ENCODE data around the gene SELENBP1. TPM values are rescaled to one million over a fixed set of nuclear protein-coding genes. Genes with fewer than 3 reads are reported as not detected.

SELENBP1 gene
- total and polyA plus RNA-seq, 2 experiments from 2014 or later, result 43.6 to 73.5 TPM

GRCh38 chr1:151336556-151336955 is 35.9 kb downstream of the SELENBP1 start:
- no peak for TF ChIP-seq CTCF (IDR thresholded peaks at IDR 0.05; ENCODE audit: low read depth, low read length)
- H3K4me1 ChIP-seq (ENCODE audit: low read depth), result no peaks in the 10 kb centered on the region

GRCh38 chr1:151334822-151335221 is 37.7 kb downstream of the SELENBP1 start:
- no peak for DNase-seq (ENCODE audit: low read depth in 1 of 2, low spot score in 1 of 2)
- H3K9me3 ChIP-seq (ENCODE audit: low read depth), result no peaks in the 10 kb centered on the region
- no peaks in the 10 kb centered on the region for H3K4me1 ChIP-seq (ENCODE audit: low read depth)
- H3K4me3 ChIP-seq, result no peak overlapping the region
- no peak overlapping the region for H3K27ac ChIP-seq
- TF ChIP-seq CTCF (IDR thresholded peaks at IDR 0.05; ENCODE audit: low read depth, low read length), result no peak
- H3K36me3 ChIP-seq, result no peaks in the 10 kb centered on the region
- H3K27me3 ChIP-seq, result no peaks in the 10 kb centered on the region

More at GRCh38 chr1:151336556-151336955, 35.9 kb downstream of the SELENBP1 start:
- Histone ChIP-seq H3K4me3 (no peak overlapping the region), H3K9me3 (ENCODE audit: low read depth) (no peaks in the 10 kb centered on the region), H3K27ac (no peak overlapping the region), H3K27me3 (no peaks in the 10 kb centered on the region), H3K36me3 (no peaks in the 10 kb centered on the region)
- no peak for DNase-seq (ENCODE audit: low read depth in 1 of 2, low spot score in 1 of 2)

GRCh38 chr1:151327903-151328674 is 44.4 kb downstream of the SELENBP1 start:
- Histone ChIP-seq H3K27me3 (no peaks in the 10 kb centered on the region), H3K4me3 (peak overlapping the region; percentile 97), H3K36me3 (no peaks in the 10 kb centered on the region), H3K27ac (peak overlapping the region; percentile 99), H3K9me3 (ENCODE audit: low read depth) (no peaks in the 10 kb centered on the region), H3K4me1 (ENCODE audit: low read depth) (peaks cover 14% of the 10 kb centered on the region)
- no peak for TF ChIP-seq CTCF (IDR thresholded peaks at IDR 0.05; ENCODE audit: low read depth, low read length)
- no peak for DNase-seq (ENCODE audit: low read depth in 1 of 2, low spot score in 1 of 2)

- Histone ChIP-seq H3K4me3 (peak within 1 kb of the TSS; percentile 97), H3K27me3 (no peaks in the 10 kb centered on the region), H3K36me3 (no peaks in the 10 kb centered on the region), H3K9me3 (ENCODE audit: low read depth) (no peaks in the 10 kb centered on the region), H3K27ac (peak within 1 kb of the TSS; percentile 99), H3K4me1 (ENCODE audit: low read depth) (peaks cover 14% of the 10 kb centered on the region)
- DNase-seq (ENCODE audit: low read depth in 1 of 2, low spot score in 1 of 2), result peak; percentile 98 to 99
- TF ChIP-seq CTCF (IDR thresholded peaks at IDR 0.05; ENCODE audit: low read depth, low read length), result no peak
Observed at GRCh38 chr1:151327223-151327902, 45.1 kb downstream of the SELENBP1 start, which contains the start of gene PI4KB. Gene PI4KB (minus strand): TSS chr1:151327416. CDS start chr1:151316481, 10,935 bp downstream.

- no peaks in the 10 kb centered on the region for H3K27me3 ChIP-seq
- H3K4me3 ChIP-seq, result peak overlapping the region; percentile 97
- TF ChIP-seq CTCF (IDR thresholded peaks at IDR 0.05; ENCODE audit: low read depth, low read length), result no peak
- H3K27ac ChIP-seq, result peak overlapping the region; percentile 99
- no peaks in the 10 kb centered on the region for H3K36me3 ChIP-seq
- peaks cover 14% of the 10 kb centered on the region for H3K4me1 ChIP-seq (ENCODE audit: low read depth)
- DNase-seq (ENCODE audit: low read depth in 1 of 2, low spot score in 1 of 2), result peak in 1 of 2 donors; percentile 60
- H3K9me3 ChIP-seq (ENCODE audit: low read depth), result no peaks in the 10 kb centered on the region
Observed at GRCh38 chr1:151326619-151327222, 45.8 kb downstream of the SELENBP1 start.

All from cardiac muscle cell (in vitro differentiated cells and primary cell).